GM21515 (cell line): ENCODE data around the gene CASKIN2.

ENCODE experiments used
- ATAC-seq: cut with Tn5 transposase; IDR thresholded peaks from one replicate; pipeline ENCODE4 v1.9.1; 2021; ENCODE audit not compliant: unreplicated experiment

Gene CASKIN2

DNA sequence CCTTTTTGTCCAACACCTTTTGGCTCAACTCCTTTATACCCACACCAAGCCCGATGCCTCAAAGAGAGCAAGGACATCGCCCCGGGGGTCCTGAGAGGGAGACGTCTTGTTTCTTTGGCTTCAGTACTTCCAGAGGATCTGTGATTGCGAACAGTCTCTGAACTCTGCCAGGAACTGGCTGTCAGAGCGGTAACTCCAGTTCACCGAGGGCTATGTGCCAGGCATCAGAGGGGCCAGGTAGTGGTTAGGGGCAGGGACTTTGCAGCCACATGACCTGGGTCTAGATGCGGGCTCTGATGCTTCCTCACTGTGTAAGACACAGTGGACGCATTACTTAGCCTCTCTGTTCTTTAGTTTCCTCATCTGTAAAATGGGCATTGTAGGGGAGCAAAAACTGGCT is 31.8 kb upstream of the CASKIN2 start:
- no peak for ATAC-seq

GRCh38 chr17:75546181-75546580 is 30.8 kb upstream of the CASKIN2 start:
- ATAC-seq: no peak

DNA sequence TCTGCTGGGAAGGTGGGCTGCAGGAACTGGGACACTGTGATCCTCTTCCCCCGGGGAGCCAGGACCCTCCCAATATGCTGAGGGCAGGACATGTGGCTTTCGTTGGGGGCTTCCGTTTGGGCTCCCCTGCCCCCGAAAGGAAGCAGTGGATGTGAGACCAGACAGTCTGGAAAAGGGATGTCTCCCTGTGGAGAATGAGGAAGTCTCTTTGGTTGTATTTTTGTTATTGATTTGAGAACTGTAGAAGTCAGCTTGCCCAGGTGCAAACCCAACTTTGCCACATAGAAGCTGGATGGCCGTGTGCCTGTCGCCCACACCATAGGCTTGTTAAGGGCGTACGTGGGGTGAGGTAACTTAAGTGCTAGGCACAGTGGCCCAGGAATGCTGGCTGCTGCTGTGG is 28.9 kb upstream of the CASKIN2 start:
- no peak for ATAC-seq

- no peak for ATAC-seq
Measured at GRCh38 chr17:75542728-75543336, 27.5 kb upstream of the CASKIN2 start.

GRCh38 chr17:75542229-75542628 is 26.9 kb upstream of the CASKIN2 start:
- no peak for ATAC-seq

DNA sequence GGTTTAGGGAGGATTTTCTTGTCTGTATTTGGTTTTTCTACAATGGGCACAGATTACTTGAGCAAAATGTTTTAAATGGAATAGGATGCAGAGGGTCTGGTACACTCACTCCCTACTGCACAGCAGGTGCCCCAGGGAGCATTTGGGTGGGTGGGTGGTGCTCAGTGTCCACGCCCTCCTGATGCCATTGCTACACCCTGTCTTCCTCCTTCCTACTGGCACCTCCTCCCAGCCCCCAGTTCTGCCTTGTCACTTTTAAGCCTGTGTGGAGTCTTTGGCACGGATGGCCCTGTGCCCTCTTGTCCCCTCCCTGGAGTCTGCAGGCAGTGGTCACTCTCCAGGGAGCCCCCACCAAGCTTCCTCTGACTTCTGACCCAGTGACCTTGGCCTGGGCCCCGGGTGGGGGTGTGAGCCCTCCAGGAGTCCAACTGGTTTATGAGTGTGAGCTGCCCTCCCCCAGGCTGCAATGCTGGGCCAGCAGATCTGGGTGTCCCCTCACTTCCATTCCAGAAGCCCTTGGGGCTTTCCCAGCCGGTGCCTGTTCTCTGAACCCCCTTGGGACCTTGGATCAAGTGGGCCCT is 25.7 kb upstream of the CASKIN2 start:
- ATAC-seq: no peak

- ATAC-seq: no peak
Measured at GRCh38 chr17:75539967-75540729, 24.8 kb upstream of the CASKIN2 start.

- no peak for ATAC-seq
Measured at GRCh38 chr17:75536366-75536765, 21.0 kb upstream of the CASKIN2 start.

GRCh38 chr17:75535871-75536270 is 20.5 kb upstream of the CASKIN2 start:
- ATAC-seq: no peak

GRCh38 chr17:75535119-75535537 is 19.8 kb upstream of the CASKIN2 start:
- ATAC-seq: no peak

GRCh38 chr17:75531721-75532072 is 16.4 kb upstream of the CASKIN2 start:
- no peak for ATAC-seq

DNA sequence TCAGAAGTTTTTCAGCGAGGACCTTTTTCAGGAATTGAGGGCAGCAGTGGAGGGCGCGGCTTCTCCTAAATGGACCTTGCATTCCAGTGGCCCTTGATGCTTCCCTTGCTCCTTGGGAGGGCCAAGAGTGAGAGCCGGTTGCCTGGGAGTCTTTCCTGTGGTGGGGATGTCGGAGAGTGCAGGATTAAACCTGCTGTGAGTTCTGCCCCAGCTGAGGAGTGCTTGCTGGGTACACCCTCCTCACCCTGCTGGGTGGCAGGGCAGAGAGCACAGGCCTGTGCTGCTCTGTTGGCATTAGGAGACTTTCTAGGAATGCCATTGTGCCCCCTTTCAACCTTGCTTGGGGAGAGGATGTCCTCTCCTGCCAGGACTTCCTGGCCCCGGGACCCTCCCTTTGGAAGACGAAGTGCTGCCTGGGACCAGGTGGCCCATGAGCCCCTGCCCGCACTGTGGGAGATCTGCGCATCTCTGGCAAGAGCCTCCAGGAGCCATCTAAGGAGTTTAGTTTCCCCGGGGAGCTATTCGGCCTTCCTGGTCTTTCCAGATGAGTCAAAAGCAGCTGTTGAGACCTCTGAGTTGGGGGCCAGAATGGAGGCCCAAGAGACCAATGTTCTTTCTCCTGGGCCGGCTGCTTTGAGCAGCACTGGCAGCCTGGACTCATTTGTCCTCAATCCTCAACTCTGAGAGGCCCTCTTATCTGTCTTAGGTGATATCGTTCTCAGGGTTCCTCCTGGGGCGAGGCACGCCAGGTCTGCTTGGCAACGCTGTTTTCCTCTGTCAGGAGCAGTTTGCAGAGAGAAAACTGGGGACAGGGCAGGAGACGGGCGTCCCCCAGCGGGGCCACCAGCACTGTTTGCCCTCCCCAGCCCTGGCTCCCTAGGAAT is 15.7 kb upstream of the CASKIN2 start:
- no peak for ATAC-seq

DNA sequence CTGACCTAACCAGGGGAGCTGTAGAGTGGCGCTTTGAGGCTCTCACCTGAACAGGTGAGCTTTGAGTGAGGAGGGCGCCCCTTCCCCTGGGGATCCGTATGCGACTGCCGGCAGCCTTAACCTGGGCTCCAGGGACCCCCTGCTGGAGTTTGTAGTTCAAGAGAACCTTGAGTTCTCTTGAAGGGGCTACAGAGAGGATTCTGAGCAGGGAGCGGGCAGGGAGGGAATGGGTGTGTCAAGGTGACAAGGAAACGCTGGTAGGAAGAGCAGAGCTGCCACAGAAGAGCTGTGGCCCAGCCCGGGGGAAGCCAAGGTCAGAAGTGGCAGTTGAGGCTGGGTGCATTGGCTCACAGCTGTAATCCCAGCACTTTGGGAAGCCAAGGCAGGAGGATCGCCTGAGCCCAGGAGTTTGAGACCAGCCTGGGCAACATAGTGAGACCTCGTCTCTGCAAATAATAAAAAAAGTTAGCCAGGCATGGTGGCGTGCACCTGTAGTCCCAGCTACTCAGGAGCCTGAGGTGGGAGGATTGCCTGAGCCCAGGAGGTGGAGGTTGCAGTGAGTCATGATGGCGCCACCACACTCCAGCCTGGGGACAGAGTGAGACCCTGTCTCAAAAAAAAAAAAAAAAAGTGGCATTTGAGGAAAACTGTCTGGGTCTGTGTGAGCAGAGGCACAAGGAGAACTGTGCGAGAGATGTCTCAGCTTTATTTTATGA is 11.4 kb upstream of the CASKIN2 start:
- ATAC-seq: no peak

GRCh38 chr17:75525806-75526554 is 10.6 kb upstream of the CASKIN2 start:
- peak; percentile 11 for ATAC-seq

GRCh38 chr17:75524970-75525805 is 9.9 kb upstream of the CASKIN2 start, which contains the start of gene LLGL2:
TSS of gene LLGL2 (plus strand) at chr17:75525697. CDS start at chr17:75543427, 17,730 bp downstream.
- peak; percentile 68 for ATAC-seq

- ATAC-seq: no peak
Measured at GRCh38 chr17:75524269-75524969, 9.1 kb upstream of the CASKIN2 start.

- no peak for ATAC-seq
Measured at GRCh38 chr17:75523647-75524046, 8.3 kb upstream of the CASKIN2 start.

DNA sequence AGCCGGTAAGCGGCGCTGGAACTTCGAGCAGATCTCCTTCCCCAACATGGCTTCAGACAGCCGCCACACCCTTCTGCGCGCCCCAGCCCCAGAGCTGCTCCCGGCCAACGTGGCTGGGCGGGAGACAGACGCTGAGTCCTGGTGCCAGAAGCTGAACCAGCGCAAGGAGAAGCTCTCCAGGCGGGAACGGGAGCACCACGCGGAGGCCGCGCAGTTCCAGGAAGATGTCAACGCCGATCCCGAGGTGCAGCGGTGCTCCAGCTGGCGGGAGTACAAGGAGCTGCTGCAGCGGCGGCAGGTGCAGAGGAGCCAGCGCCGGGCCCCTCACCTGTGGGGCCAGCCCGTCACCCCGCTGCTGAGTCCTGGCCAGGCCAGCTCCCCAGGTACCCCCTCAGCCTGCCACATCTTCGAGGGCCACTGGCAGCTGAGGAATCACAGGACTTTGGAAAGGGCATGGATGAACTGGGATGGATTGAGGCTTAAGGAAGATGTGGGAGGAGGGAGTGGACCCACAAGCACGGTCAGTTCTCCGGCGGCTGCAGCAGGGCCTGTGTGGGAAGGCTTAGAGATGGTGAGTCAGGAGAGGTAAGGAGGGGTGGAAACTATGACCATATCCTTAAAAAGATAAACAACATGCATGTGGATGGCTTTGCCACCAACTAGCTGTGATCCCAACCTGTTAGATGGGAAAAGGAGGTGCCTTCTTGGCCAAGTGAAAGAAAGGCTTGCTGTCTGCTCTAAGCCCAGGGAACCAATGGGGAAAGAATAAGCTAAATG is 6.8 kb upstream of the CASKIN2 start:
- ATAC-seq: no peak
